Dedifferentiated amniotic fluid mesenchymal stem cell (primary cell): ENCODE results near the gene CMIP.
"Not testable (repeated sequence)": the region's sequence is repeated elsewhere in the genome, so short reads cannot be mapped to it uniquely, and the experiment has no call there.

Experiments
- DNase-seq: peaks from one replicate; pipeline ENCODE4 v3.0.0-alpha.2; 2016; ENCODE audit errors: extremely low spot score

Gene CMIP

GRCh38 chr16:81681311-81681710 lies 236.7 kb downstream of the CMIP start:
- DNase-seq, result no peak

DNA sequence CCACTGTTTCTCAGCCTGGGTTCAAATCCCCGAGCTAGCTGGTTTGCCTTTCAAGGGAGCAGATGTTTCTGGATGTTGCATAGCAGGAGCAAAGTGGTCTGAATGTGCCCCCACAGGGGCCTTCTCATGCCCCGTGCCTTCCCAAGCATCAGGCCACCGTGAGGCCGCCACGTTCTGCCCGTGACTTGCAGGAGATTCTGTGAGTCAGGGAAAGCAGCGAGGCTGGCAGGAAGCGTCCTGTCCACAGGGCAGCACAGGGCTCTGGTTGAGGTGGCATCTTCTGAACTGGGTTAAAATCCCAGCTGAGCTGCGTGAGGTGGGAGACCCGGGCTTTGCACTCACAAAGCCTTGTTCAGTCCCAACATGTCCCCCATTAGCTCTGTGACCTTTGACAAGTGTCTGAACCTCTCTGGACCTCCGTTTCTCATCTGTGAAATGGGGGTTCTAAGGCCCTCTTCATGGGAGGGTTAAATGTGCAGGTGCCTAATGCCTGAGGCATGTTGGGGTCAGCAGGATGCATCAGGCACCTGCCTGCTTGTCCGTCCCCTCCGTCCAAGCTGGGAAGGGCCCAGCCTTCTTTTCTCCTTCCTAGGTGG lies 239.7 kb downstream of the CMIP start:
- DNase-seq, result no peak

GRCh38 chr16:81684901-81685300 lies 240.3 kb downstream of the CMIP start:
- no peak for DNase-seq

GRCh38 chr16:81686391-81687130 lies 242.0 kb downstream of the CMIP start:
- no peak for DNase-seq

- DNase-seq, result no peak
Measured at GRCh38 chr16:81687131-81687456, 242.5 kb downstream of the CMIP start.

DNA sequence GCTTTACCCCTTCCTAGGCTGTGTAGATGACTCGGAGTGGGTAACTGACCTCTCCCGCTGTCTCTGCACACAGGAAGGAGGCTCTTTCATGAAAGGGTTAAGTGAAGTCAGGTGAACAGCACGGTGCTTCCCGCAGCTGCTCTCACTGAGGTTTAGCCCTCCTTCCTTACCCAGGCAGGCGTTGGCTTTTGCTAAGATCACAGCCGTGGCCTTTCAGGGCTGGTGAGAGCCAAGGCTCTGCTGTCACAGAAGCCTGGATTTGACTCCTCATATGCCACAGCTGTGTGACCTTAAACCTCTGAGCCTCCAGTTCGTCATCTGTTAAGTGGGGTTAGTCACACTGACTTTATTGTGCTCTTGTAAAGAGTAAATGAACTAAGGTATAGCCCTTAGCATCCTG lies 243.6 kb downstream of the CMIP start:
- DNase-seq, result no peak

GRCh38 chr16:81688839-81689238 lies 244.2 kb downstream of the CMIP start:
- DNase-seq, result not testable (repeated sequence)

DNA sequence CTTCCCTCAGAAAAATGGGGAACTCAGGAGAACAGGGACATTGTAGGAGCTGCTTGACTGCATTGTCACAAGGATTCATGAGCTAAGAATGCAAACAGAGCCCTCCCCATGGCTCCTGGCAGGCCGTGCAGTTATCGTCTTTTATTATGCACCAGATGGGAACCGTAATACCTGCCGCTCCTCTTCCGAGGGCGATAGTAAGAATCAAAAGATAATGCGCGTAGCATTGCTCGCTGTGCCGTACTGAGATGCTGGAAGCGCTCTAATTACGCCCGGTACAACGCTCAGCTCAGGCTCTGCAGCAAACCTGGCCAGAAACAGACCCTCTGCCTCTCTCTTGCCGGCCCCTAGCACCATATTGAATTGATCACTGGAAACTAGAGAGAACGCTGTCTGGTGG lies 247.4 kb downstream of the CMIP start:
- DNase-seq, result no peak

DNA sequence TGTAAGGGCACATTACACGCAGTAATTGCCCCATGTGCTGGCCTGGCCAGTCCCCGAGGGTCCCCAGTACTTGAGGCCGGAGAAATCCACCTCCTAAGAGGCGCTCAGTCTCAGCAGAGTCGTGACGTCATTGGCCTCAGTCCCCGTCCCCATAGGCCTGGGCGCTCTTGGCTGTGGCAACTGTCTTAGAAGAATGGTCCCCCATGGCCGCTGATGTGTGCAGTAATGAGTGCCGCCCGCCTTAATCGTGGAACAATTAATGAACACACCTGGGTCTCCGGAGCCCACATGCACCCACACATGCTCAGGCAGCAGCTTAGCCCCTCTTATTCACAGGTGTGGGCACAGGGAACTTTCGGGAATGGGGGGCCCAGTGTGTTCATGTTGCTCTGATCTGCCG lies 248.0 kb downstream of the CMIP start:
- no peak for DNase-seq

- DNase-seq, result no peak
Measured at GRCh38 chr16:81693041-81693743, 248.6 kb downstream of the CMIP start.

- no peak for DNase-seq
Measured at GRCh38 chr16:81693744-81694303, 249.2 kb downstream of the CMIP start.

- DNase-seq, result no peak
Measured at GRCh38 chr16:81694494-81695280, 250.1 kb downstream of the CMIP start.

DNA sequence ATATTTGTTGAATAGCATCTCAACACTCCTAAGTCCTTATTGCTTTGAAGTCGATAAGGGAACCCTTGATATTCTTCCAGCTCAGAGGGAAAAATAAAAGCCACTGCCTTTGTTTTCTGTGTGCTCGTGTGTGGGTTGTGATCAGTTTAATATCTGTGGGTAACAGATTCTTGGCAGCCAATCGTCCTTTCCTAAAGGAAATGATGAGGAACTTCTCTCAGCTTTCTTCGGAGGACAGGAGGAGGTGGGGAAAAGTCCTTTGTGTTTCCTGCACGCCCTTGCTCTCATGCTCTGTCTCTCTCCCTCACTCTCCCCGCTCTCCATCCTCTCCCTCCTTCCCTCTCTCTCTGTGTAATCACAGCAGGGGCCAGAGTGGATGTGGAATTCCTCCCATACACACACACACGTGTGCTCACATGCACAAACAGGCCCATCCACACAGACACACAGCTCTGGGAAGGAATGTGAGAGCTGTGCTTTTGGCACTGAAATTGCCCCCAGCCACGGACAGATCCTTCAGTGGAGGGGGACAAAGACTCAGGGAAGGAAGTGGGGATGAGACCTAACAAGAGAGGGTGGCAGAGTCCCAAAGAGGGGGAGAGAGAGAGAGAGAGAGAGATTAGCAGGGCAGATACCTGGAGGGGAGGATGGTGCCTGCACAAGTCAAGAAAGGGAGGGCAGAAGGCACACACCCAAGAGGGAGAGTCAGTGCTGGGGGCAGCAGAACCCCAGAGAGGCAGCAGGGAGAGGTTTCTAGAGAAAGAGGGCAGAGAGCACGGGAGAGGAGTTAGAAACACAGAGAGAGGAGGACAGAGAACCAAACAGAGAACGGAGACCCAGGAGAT lies 250.9 kb downstream of the CMIP start:
- no peak for DNase-seq

- no peak for DNase-seq
Measured at GRCh38 chr16:81696166-81696960, 251.8 kb downstream of the CMIP start.

DNA sequence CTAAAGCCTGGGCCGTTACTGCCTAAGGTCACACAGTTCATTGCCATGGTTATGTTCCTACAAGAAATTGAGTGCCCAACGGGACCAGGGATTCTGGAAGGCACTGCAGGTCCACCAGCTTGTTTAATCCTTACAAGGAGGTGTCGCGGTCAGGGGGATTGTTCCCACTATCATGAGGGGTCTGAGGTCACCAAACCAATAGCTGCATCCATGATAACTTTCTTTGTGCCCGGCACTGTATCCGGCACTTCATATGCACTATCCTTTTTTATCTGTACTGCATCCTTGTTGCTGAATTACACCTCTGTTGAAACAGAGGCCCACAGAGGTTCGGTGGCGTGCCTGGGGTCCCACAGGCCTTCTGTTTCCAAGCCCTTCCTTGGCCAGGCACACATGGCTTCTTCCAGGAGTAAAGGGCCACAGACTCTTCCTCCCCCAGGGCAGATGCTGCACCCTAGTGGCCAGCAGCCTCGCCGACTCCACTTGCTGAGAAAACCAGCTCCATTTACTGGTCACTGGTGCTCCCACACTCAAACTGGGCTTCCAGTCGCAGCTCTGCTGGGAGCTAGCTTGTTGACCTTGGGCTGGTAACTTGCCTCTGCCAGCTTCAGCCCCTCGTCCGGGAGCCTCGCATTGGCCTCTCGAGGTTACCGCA lies 252.5 kb downstream of the CMIP start:
- DNase-seq, result no peak

GRCh38 chr16:81697616-81698309 lies 253.2 kb downstream of the CMIP start:
- no peak for DNase-seq

- no peak for DNase-seq
Measured at GRCh38 chr16:81698310-81698641, 253.7 kb downstream of the CMIP start.

GRCh38 chr16:81699596-81699995 lies 255.0 kb downstream of the CMIP start:
- DNase-seq, result no peak

- no peak for DNase-seq
Measured at GRCh38 chr16:81700071-81700779, 255.6 kb downstream of the CMIP start.
